Osteocyte (in vitro differentiated cells): Measurements from ENCODE around the gene TNFSF13. TPM values are rescaled to one million over a fixed set of nuclear protein-coding genes. Genes with fewer than 3 reads are reported as not detected.
A peak's percentile ranks its signal among the peaks of the same experiment; 100 is the strongest.

Source experiments
- DNase-seq: peaks from one replicate; pipeline ENCODE4 v3.0.0; 2021; ENCODE audit warnings: mixed read lengths; ENCODE audit not compliant: unreplicated experiment; ENCODE audit errors: extremely low spot score
- H3K27ac Mint-ChIP-seq: one replicate; pipeline ENCODE4 v1.8.0; 2021; ENCODE audit warnings: mild to moderate bottlenecking, mixed read lengths; ENCODE audit not compliant: unreplicated experiment
- H3K27me3 Mint-ChIP-seq: one replicate; pipeline ENCODE4 v1.8.0; 2021; ENCODE audit warnings: mixed read lengths; ENCODE audit not compliant: unreplicated experiment
- H3K36me3 Mint-ChIP-seq: one replicate; pipeline ENCODE4 v1.8.0; 2021; ENCODE audit warnings: mixed read lengths; ENCODE audit not compliant: unreplicated experiment
- H3K4me1 Mint-ChIP-seq: one replicate; pipeline ENCODE4 v1.8.0; 2021; ENCODE audit warnings: mixed read lengths; ENCODE audit not compliant: unreplicated experiment
- H3K4me3 Mint-ChIP-seq: one replicate; pipeline ENCODE4 v1.8.0; 2021; ENCODE audit warnings: mild to moderate bottlenecking, moderate library complexity, mixed read lengths; ENCODE audit not compliant: unreplicated experiment
- H3K9me3 Mint-ChIP-seq: one replicate; pipeline ENCODE4 v1.8.0; 2021; ENCODE audit warnings: mixed read lengths; ENCODE audit not compliant: unreplicated experiment
- CTCF ChIP-seq: fragments of 200-600 bp; sonication (generic); IDR thresholded peaks from 2 replicates; pipeline ENCODE4 v1.5.0; 2021; ENCODE audit warnings: antibody characterized with exemption, mild to moderate bottlenecking, moderate library complexity
- total RNA-seq: library from RNA; stranded (reverse); gene quantifications from 2 replicates; pipeline ENCODE4 v1.2.1, GENCODE V29; 2021

Gene TNFSF13
- total RNA-seq, 1 donor from 2014 or later: 1.5 TPM

DNA sequence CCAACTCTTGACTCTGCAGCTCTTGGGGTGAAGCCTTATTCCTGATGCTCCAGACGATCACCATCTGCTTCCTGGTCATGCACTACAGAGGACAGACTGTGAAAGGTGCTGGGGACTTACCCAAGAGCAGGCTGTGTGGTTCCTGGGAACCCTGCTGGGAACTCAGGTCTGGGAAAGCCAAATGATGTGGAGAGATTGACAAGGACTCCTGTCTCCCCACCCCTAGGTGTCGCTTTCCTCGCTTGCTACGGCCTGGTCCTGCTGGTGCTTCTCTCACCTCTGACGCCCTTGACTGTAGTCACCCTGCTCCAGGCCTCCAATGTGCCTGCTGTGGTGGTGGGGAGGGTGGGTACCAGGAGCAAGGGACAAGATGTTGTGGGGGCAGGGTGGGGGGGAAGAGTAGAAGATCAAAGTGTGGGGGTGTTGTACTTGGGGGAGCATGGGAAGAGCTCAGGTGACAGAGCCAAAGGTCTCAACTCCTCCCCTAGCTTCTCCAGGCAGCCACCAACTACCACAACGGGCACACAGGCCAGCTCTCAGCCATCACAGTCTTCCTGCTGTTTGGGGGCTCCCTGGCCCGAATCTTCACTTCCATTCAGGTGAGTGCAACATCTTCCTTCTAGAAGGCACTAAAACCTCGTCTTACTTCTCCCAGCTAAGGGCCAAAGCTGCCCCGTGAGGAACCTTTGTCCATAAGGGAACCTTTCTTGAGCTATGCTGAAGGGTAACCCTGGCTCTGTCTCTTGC is 28.3 kb downstream of the TNFSF13 start:
- peak overlapping the region; percentile 54 for H3K27ac Mint-ChIP-seq
- no peak overlapping the region for H3K4me3 Mint-ChIP-seq
- TF ChIP-seq CTCF: no peak
- DNase-seq: no peak
- H3K36me3 Mint-ChIP-seq: peaks cover 7% of the 10 kb centered on the region
- no peaks in the 10 kb centered on the region for H3K9me3 Mint-ChIP-seq
- H3K4me1 Mint-ChIP-seq: peaks cover 51% of the 10 kb centered on the region
- H3K27me3 Mint-ChIP-seq: no peaks in the 10 kb centered on the region

DNA sequence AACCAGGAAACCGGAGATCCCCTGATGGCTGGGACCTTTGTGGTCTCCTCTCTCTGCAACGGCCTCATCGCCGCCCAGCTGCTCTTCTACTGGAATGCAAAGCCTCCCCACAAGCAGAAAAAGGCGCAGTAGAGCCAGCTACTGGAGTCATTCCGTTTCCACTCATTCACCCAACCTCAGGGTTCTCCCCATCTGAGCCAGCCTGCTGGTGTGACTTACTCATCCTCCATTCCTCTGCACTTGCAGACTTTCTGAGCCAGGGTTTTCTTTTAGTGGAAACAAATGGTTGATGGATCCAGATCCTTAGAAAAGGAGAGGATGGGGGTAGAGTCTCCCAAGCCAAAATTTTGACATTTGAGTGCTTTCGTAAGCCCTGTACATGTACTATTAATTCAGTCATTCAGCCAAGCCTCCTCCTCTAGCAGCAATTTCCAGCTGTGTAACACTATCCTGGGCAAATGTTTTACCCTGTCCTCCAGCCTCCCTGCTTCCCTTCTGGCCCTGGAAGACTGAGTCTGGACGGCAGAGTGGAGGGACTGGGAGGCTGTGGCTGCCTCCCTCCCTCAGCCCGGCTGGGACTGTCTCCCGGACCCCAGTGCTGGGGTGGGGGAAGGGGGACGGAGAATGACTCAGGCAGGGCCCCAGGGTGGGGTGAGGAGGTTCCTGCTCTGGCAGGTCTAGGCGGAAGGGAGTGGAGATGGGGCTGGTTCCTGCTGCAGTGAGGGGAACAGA is 29.0 kb downstream of the TNFSF13 start:
- Mint-ChIP-seq H3K4me1 (peaks cover 45% of the 10 kb centered on the region), H3K36me3 (peaks cover 12% of the 10 kb centered on the region), H3K27me3 (no peaks in the 10 kb centered on the region), H3K9me3 (no peaks in the 10 kb centered on the region), H3K27ac (peak overlapping the region; percentile 54), H3K4me3 (no peak overlapping the region)
- TF ChIP-seq CTCF: no peak
- DNase-seq: no peak

DNA sequence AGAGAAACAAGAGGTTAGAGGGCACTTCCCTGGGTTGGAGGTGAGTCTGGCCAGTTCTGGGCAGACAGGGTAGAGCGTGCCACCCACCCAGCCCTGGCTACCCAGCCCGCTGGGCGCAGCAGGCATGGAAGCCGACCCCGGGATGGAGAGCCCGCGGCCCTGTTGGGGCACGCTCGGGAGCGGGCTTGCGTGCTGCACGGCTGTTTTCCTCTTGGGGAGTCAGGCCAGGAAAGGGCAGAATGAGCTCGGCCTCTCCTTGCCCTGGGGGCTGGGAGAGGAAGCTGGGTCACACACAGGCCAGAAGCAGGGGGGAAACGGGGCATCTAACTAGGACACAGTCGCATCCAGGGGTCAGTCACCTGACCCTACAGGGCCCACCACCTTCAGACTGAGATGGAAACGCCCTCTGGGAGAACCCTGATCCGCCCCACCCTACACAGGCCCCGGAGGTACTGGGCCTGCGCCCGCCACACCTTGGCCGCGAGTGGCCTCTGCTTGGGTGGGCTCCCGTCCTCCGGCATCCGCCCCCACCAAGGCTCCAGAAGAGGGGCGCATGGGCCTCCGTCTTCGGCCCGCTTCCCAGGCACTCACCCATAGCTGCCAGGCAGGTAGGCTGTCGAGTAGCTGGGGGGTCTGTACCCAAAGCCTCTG is 30.1 kb downstream of the TNFSF13 start:
- no peak for TF ChIP-seq CTCF
- no peak for DNase-seq
- Mint-ChIP-seq H3K36me3 (peaks cover 19% of the 10 kb centered on the region), H3K4me3 (no peak overlapping the region), H3K9me3 (no peaks in the 10 kb centered on the region), H3K27me3 (no peaks in the 10 kb centered on the region), H3K27ac (no peak overlapping the region), H3K4me1 (peaks cover 39% of the 10 kb centered on the region)

DNA sequence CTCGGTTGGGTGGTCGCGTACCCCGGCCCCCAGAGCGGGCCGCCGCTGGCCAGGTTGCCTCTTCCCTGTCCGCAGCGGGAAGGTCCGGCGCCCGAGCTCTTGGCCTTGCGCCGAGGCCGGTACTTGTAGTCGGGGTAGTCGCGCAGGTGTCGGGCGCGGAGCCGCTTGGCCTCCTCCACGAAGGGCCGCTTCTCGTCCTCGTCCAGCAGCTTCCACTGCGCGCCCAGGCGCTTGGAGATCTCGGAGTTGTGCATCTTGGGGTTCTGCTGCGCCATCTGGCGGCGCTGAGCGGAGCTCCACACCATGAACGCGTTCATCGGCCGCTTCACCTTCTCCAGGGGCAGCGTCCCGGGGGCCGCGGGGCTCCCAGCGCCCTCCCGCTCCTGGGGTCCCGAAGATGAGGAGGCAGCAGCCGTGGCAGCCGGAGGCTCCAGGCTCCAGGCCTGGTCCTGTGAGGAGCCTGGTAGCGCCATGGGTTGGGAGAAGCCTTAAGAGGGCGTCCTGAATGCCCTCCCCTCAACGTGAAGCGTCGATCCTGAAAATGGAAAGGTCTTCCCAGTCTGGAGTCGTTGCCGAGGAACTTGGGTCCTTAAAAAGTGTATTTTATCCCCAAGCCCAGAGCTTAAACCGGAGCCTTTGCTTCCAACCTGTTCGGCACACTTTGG is 30.8 kb downstream of the TNFSF13 start:
- Mint-ChIP-seq H3K36me3 (peaks cover 25% of the 10 kb centered on the region), H3K9me3 (no peaks in the 10 kb centered on the region), H3K27ac (peak overlapping the region; percentile 23), H3K27me3 (no peaks in the 10 kb centered on the region), H3K4me1 (peaks cover 34% of the 10 kb centered on the region), H3K4me3 (no peak overlapping the region)
- peak; percentile 91 for DNase-seq
- TF ChIP-seq CTCF: peak; percentile 90
